Prostate gland (tissue), 2 donors: Measurements from ENCODE around the gene ELMO3.

ENCODE experiments used
- CTCF ChIP-seq, 4 experiments: fragments of 200-600 bp in 2 of 4; fragments of 450-650 bp in 2 of 4; sonication (generic) in 2 of 4; IDR thresholded peaks; 1 replicate in 3 of 4; 2 replicates in 1 of 4; pipeline ENCODE4 v1.5.1; 2016 to 2019; ENCODE audit warnings: antibody characterized with exemption in 4 of 4, mild to moderate bottlenecking in 2 of 4, moderate library complexity in 2 of 4
- POLR2AphosphoS5 ChIP-seq: sonication (generic); formaldehyde crosslinking; IDR thresholded peaks from one replicate; pipeline ENCODE4 v1.6.1; 2017; ENCODE audit warnings: antibody characterized with exemption

GRCh38 chr16:67199808-67200198 lies 872 bp downstream of the ELMO3 start:
- TF ChIP-seq CTCF (IDR thresholded peaks at IDR 0.05): no peak
- no peak for TF ChIP-seq POLR2AphosphoS5
